Ectodermal cell (in vitro differentiated cells): ENCODE data around the gene MROH9.

Source experiments
- H3K27ac ChIP-seq: 2 replicates; pipeline ENCODE4 v1.7.0; 2013; ENCODE audit warnings: mild to moderate bottlenecking, low read depth, low read length; ENCODE audit not compliant: insufficient read depth, poor library complexity, severe bottlenecking
- H3K27me3 ChIP-seq: 2 replicates; pipeline ENCODE4 v1.7.0; 2013; ENCODE audit warnings: mild to moderate bottlenecking, low read length; ENCODE audit not compliant: insufficient read depth, control insufficient read depth, poor library complexity, severe bottlenecking
- H3K36me3 ChIP-seq: one replicate; pipeline ENCODE4 v1.7.0; 2013; ENCODE audit warnings: low read length; ENCODE audit not compliant: control insufficient read depth, insufficient read depth
- H3K4me1 ChIP-seq: one replicate; pipeline ENCODE4 v1.7.0; 2013; ENCODE audit warnings: low read length; ENCODE audit not compliant: control insufficient read depth, insufficient read depth
- H3K4me3 ChIP-seq: 2 replicates; pipeline ENCODE4 v1.7.0; 2013; ENCODE audit warnings: low read depth, low read length, control low read depth; ENCODE audit not compliant: insufficient read depth
- H3K9me3 ChIP-seq: 2 replicates; pipeline ENCODE4 v1.7.0; 2013; ENCODE audit warnings: mild to moderate bottlenecking, low read length, moderate library complexity; ENCODE audit not compliant: control insufficient read depth
- WGBS, 2 experiments: methylation state at CpG; one replicate each; pipeline ENCODE4 v1.1.7; 2013; ENCODE audit warnings: missing lambda C conversion rate in 2 of 2; 5-methylcytosine and 5-hydroxymethylcytosine counted together

MROH9 gene

GRCh38 chr1:171017426-171017825, 82.1 kb downstream of the MROH9 start:
- Histone ChIP-seq H3K27me3 (no peaks in the 10 kb centered on the region), H3K4me3 (no peak overlapping the region), H3K4me1 (no peaks in the 10 kb centered on the region), H3K36me3 (no peaks in the 10 kb centered on the region), H3K27ac (no peak overlapping the region), H3K9me3 (no peaks in the 10 kb centered on the region)
- WGBS, 2 experiments, result 84 to 86% methylated on average over 2 of the region's 2 CpGs

- H3K4me1 ChIP-seq, result no peaks in the 10 kb centered on the region
- no peaks in the 10 kb centered on the region for H3K9me3 ChIP-seq
- H3K4me3 ChIP-seq, result no peak overlapping the region
- no peak overlapping the region for H3K27ac ChIP-seq
- WGBS, 2 experiments, result 91 to 92% methylated on average over 4 of the region's 4 CpGs
- no peaks in the 10 kb centered on the region for H3K27me3 ChIP-seq
- H3K36me3 ChIP-seq, result no peaks in the 10 kb centered on the region
Observed at GRCh38 chr1:171019971-171020370, 84.6 kb downstream of the MROH9 start.

GRCh38 chr1:171032822-171033702, 97.7 kb downstream of the MROH9 start:
- H3K4me1 ChIP-seq, result peaks cover 3% of the 10 kb centered on the region
- H3K27me3 ChIP-seq, result no peaks in the 10 kb centered on the region
- H3K36me3 ChIP-seq, result no peaks in the 10 kb centered on the region
- WGBS, 2 experiments, result 66 to 75% methylated on average over 14 of the region's 14 CpGs
- H3K4me3 ChIP-seq, result no peak overlapping the region
- no peak overlapping the region for H3K27ac ChIP-seq
- no peaks in the 10 kb centered on the region for H3K9me3 ChIP-seq

GRCh38 chr1:171037626-171038025, 102.3 kb downstream of the MROH9 start:
- WGBS, 2 experiments, result no CpG with 5 or more reads among the region's 1 CpG
- Histone ChIP-seq H3K36me3 (no peaks in the 10 kb centered on the region), H3K4me3 (no peak overlapping the region)

GRCh38 chr1:171038284-171038683, 103.0 kb downstream of the MROH9 start:
- Histone ChIP-seq H3K36me3 (no peaks in the 10 kb centered on the region), H3K27me3 (no peaks in the 10 kb centered on the region), H3K9me3 (no peaks in the 10 kb centered on the region), H3K4me1 (no peaks in the 10 kb centered on the region), H3K27ac (no peak overlapping the region), H3K4me3 (no peak overlapping the region)

More at GRCh38 chr1:171037626-171038025, 102.3 kb downstream of the MROH9 start:
- Histone ChIP-seq H3K9me3 (no peaks in the 10 kb centered on the region), H3K4me1 (peaks cover 3% of the 10 kb centered on the region), H3K27ac (no peak overlapping the region), H3K27me3 (no peaks in the 10 kb centered on the region)

GRCh38 chr1:171048014-171048413, 112.7 kb downstream of the MROH9 start:
- Histone ChIP-seq H3K36me3 (no peaks in the 10 kb centered on the region), H3K27me3 (no peaks in the 10 kb centered on the region), H3K9me3 (no peaks in the 10 kb centered on the region), H3K4me3 (no peak overlapping the region), H3K4me1 (no peaks in the 10 kb centered on the region), H3K27ac (no peak overlapping the region)
- WGBS, 2 experiments, result 93 to 100% methylated on average over 2 of the region's 2 CpGs

GRCh38 chr1:171052977-171053376, 117.6 kb downstream of the MROH9 start:
- Histone ChIP-seq H3K4me3 (no peak overlapping the region), H3K9me3 (no peaks in the 10 kb centered on the region), H3K36me3 (no peaks in the 10 kb centered on the region), H3K27ac (no peak overlapping the region), H3K27me3 (no peaks in the 10 kb centered on the region), H3K4me1 (no peaks in the 10 kb centered on the region)
- 93 to 94% methylated on average over 2 of the region's 2 CpGs for WGBS, 2 experiments

GRCh38 chr1:171055966-171056643, 120.8 kb downstream of the MROH9 start:
- Histone ChIP-seq H3K9me3 (no peaks in the 10 kb centered on the region), H3K4me1 (no peaks in the 10 kb centered on the region), H3K4me3 (no peak overlapping the region), H3K27me3 (no peaks in the 10 kb centered on the region), H3K36me3 (no peaks in the 10 kb centered on the region), H3K27ac (no peak overlapping the region)
- 91 to 94% methylated on average over 3 of the region's 3 CpGs for WGBS, 2 experiments

GRCh38 chr1:171061425-171062143, 126.2 kb downstream of the MROH9 start:
- Histone ChIP-seq H3K4me3 (no peak overlapping the region), H3K27me3 (no peaks in the 10 kb centered on the region), H3K9me3 (no peaks in the 10 kb centered on the region), H3K36me3 (no peaks in the 10 kb centered on the region), H3K27ac (no peak overlapping the region), H3K4me1 (no peaks in the 10 kb centered on the region)
- WGBS, 2 experiments, result 86 to 100% methylated on average over 2 of the region's 2 CpGs

GRCh38 chr1:171062902-171063301, 127.6 kb downstream of the MROH9 start:
- Histone ChIP-seq H3K27me3 (no peaks in the 10 kb centered on the region), H3K4me3 (no peak overlapping the region), H3K36me3 (no peaks in the 10 kb centered on the region), H3K9me3 (no peaks in the 10 kb centered on the region), H3K4me1 (no peaks in the 10 kb centered on the region), H3K27ac (no peak overlapping the region)
- 89 to 98% methylated on average over 3 of the region's 4 CpGs for WGBS, 2 experiments
